ENCODE measurements around the gene GPR31.

DNA sequence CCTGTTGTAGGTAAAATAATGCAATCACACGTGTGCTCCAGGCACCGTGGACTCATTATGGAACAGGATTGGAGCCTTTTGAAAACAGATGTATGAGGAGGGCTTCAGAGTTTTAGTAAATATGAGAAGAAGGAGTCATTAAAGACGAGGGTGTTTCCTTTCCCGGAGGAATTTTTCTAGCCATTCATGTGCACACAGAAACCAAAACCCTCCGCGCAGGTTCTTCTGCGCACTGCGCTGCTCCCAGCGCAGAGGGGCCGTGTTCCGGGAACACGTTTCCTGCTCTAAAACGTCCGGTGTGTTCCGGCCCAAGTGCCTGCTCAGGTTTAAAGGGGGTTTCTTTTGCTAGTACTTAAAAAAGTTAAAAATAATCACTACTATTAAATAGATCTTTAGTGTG, 11.6 kb downstream of the GPR31 start:
- TF ChIP-seq CTCF (conservative IDR thresholded peaks at IDR 0.05; ENCODE audit: low read depth, low read length) (no peak), EZH2 (IDR thresholded peaks at IDR 0.05; ENCODE audit: low read length, unreplicated experiment) (no peak), EZH2phosphoT487 (IDR thresholded peaks at IDR 0.05; ENCODE audit: borderline replicate concordance, low read length) (no peak)
